Activated CD4-positive, alpha-beta T cell treated with anti-CD3 and anti-CD28 coated beads for 36 hours (primary cell): Measurements from ENCODE around the gene SHLD1. TPM values are rescaled to one million over a fixed set of nuclear protein-coding genes. Genes with fewer than 3 reads are reported as not detected.
A peak's percentile ranks its signal among the peaks of the same experiment; 100 is the strongest.

Experiments
- ATAC-seq: fragments of 200-7000 bp; cut with Tn5 transposase; one replicate; pipeline ENCODE4 v1.10.0; 2021; ENCODE audit warnings: mild to moderate bottlenecking, moderate library complexity
- CTCF ChIA-PET: fragments of 350-600 bp; sonication (Branson Sonifier 250); formaldehyde crosslinking; loops from one replicate; lab custom pipeline; 2021; ENCODE audit warnings: antibody characterized with exemption; lab: Charles Lee
- POLR2A ChIA-PET: fragments of 350-600 bp; sonication (Branson Sonifier 250); formaldehyde crosslinking; loops from one replicate; lab custom pipeline; 2021; ENCODE audit warnings: antibody characterized with exemption, inconsistent platforms; lab: Charles Lee
- DNase-seq: peaks from one replicate; pipeline ENCODE4 v3.0.0-alpha.2; 2020
- H3K27ac Mint-ChIP-seq: one replicate; pipeline ENCODE4 v1.8.0; 2021; ENCODE audit warnings: mixed read lengths
- H3K27me3 Mint-ChIP-seq: one replicate; pipeline ENCODE4 v1.8.0; 2021; ENCODE audit warnings: mixed read lengths
- H3K36me3 Mint-ChIP-seq: one replicate; pipeline ENCODE4 v1.8.0; 2021; ENCODE audit warnings: low read depth, mixed read lengths
- H3K4me1 Mint-ChIP-seq: one replicate; pipeline ENCODE4 v1.8.0; 2021; ENCODE audit warnings: mixed read lengths
- H3K4me3 Mint-ChIP-seq: one replicate; pipeline ENCODE4 v1.8.0; 2021; ENCODE audit warnings: mild to moderate bottlenecking, moderate library complexity, mixed read lengths
- H3K9me3 Mint-ChIP-seq: one replicate; pipeline ENCODE4 v1.8.0; 2021; ENCODE audit warnings: low read depth, mixed read lengths
- intact Hi-C, 2 experiments: fragments of 100-400 bp; cut with DNase I in 1 of 2; cut with micrococcal nuclease in 1 of 2; formaldehyde crosslinking; loops; one replicate each; pipeline versions ENCODE4 v1.14.2 to v1.15.1; 2022 to 2024; cut with DNase I, micrococcal nuclease
- total RNA-seq, 2 experiments: library from RNA; stranded (reverse); gene quantifications; one replicate each; pipeline ENCODE4 v1.2.3, GENCODE V29; 2021

The SHLD1 gene
- total RNA-seq, 2 experiments from 2014 or later = 10.4 to 10.5 TPM

DNA sequence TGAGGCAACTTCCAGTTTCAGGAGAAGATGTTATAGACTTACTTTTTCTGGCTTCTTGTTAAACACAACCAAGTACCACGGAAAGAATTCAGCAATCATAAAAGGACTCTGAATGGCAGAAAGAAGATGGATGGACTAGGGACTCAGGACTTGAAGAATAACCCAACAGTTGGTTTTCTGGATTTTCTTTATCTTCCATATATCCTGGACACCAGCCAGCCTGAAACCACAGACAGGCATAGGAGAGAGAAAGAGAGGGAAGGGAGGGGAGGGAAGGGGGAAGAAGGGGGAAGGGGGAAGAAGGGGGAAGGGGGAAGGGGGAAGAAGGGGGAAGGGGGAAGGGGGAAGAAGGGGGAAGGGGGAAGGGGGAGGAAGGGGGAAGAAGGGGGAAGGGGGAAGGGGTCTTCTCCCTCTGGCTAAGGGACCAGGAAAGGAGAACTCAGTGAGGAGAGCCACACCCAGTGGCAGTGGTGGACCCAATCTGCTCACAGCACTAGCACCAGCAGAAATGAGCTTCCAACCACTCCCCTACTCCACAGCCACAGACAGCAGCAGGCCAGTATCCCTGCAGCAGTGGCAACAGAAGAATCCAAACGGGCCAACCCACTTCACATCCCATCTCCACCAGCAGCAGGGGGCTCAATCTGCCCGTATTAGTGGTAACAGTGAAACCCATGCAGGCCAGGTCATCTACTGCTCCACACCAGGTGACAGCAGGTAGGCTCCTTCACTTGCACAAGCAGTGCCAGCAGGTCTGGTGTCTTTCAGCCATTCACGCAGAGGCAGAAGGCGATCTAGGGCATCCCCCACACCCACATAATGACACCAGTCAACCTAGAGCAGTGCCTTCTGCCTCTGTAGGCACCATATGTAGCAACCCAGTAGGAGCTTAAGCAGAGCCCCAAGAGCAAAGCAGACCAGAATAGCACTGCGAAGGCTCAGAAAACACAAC is 121.5 kb downstream of the SHLD1 start:
- CTCF ChIA-PET = no interaction called here
- ATAC-seq = no peak

DNA sequence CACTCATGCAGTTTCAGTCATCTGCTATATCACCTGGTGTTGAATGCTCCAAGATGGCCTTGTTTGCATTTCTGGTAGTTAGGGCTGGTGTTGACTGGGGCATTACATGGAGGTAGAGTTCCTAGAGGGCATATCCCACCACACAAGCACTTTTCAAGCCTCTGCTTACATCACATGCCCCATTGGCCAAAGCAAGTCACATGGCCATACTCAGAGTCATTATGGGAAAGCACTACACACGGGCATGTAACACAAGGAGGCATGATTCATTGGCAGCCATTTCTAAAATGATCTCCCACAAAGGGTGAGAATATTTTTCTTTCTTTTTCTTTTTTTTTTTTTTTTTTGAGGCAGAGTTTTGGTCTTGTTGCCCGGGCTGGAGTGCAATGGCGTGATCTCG is 126.9 kb downstream of the SHLD1 start:
- POLR2A ChIA-PET = no interaction called here
- Mint-ChIP-seq H3K4me1 (peaks cover 4% of the 10 kb centered on the region), H3K27me3 (peaks cover 4% of the 10 kb centered on the region), H3K27ac (no peak overlapping the region), H3K9me3 (peaks cover 5% of the 10 kb centered on the region), H3K4me3 (no peak overlapping the region), H3K36me3 (no peaks in the 10 kb centered on the region)
- peak; percentile 51 for ATAC-seq
- no peak for DNase-seq
- intact Hi-C loops = no loop called here
- CTCF ChIA-PET = no interaction called here

More for the DNA sequence above, 121.5 kb downstream of the SHLD1 start:
- Mint-ChIP-seq H3K9me3 (peaks cover 5% of the 10 kb centered on the region), H3K4me3 (no peak overlapping the region), H3K27me3 (no peaks in the 10 kb centered on the region), H3K4me1 (no peaks in the 10 kb centered on the region), H3K27ac (no peak overlapping the region), H3K36me3 (no peaks in the 10 kb centered on the region)
- POLR2A ChIA-PET = no interaction called here
- no peak for DNase-seq
- intact Hi-C loops = no loop called here

DNA sequence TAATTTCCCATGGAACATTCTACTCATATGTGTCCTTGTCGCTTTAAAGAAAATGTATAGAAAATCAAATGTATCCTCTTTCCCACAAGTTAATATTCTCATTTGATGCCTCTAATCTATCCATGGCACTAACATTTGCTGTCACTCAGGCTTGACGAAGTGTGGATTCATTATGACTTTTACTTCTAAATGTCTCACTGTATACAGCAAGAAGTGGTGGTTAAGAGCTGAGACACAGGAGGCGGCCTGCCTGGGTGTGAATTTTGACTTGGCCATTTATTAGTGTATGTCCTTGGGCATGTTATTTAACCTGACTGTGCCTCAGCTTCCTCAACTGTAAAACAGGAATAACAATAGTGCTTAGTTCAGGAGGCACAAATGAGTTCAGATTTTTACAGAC is 130.1 kb downstream of the SHLD1 start:
- ChIA-PET POLR2A (no interaction called here), CTCF (no interaction called here)
- no peak overlapping the region for H3K27ac Mint-ChIP-seq
- H3K4me1 Mint-ChIP-seq = peaks cover 4% of the 10 kb centered on the region
- peaks cover 4% of the 10 kb centered on the region for H3K27me3 Mint-ChIP-seq
- no peak for ATAC-seq
- no peak for DNase-seq
- H3K4me3 Mint-ChIP-seq = no peak overlapping the region
- intact Hi-C loops = no loop called here
- no peaks in the 10 kb centered on the region for H3K36me3 Mint-ChIP-seq
- peaks cover 5% of the 10 kb centered on the region for H3K9me3 Mint-ChIP-seq

DNA sequence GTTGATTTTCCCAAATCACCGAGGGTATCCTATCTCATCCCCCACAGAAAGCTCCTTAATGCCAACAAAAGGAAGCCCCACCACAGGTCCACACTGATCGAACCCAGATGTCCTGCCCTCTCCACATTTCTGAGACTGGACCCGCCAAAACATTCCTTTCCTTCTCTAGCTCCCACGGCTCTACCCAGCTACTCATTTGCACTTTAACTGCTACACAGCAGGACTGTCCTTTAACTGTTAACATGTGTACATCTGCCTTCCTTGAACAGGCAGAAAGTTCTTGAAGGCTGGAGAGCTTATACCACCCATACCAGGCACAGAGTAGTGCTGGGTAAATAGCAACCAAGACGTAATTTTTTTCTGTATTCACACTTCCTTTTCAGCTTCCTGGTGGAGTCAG is 131.5 kb downstream of the SHLD1 start:
- Mint-ChIP-seq H3K4me3 (no peak overlapping the region), H3K4me1 (peaks cover 4% of the 10 kb centered on the region), H3K27me3 (peaks cover 4% of the 10 kb centered on the region), H3K36me3 (no peaks in the 10 kb centered on the region), H3K27ac (no peak overlapping the region), H3K9me3 (no peaks in the 10 kb centered on the region)
- DNase-seq (no peak), ATAC-seq (no peak)
- POLR2A ChIA-PET = no interaction called here
- intact Hi-C loops = no loop called here
- CTCF ChIA-PET = interaction anchor here (0.8 kb wide), 1 partner anchor 438 kb away, joined by 3 read pairs; no protein-coding TSS in a partner anchor

DNA sequence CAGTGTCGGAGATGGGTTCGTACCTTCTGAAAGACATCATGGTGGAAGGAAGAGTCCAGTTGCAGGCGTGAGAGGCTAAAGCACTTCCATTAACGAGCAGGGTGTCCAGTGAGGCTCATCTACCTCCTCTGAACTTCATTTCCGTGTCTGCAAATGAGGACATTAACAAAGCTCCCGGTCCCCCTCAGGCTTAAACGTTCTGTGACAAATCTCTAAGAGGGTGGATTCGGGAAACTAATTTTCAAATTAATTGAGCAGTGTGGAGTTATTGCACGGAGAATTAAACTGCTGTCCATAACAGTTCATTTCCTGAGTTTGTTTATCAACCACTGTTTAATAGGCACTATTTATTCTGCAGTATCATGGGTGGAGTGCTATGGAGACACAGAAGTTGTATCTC is 132.0 kb downstream of the SHLD1 start:
- ATAC-seq (no peak), DNase-seq (no peak)
- Mint-ChIP-seq H3K36me3 (no peaks in the 10 kb centered on the region), H3K4me3 (no peak overlapping the region), H3K4me1 (peaks cover 4% of the 10 kb centered on the region), H3K27me3 (peaks cover 4% of the 10 kb centered on the region), H3K27ac (no peak overlapping the region), H3K9me3 (no peaks in the 10 kb centered on the region)
- ChIA-PET POLR2A (no interaction called here), CTCF (interaction anchor here (0.8 kb wide), 1 partner anchor 438 kb away, joined by 3 read pairs; no protein-coding TSS in a partner anchor)
- intact Hi-C loops = no loop called here

GRCh38 chr20:5884465-5885335 is 134.5 kb downstream of the SHLD1 start:
- no peak overlapping the region for H3K4me3 Mint-ChIP-seq
- intact Hi-C loops = no loop called here
- ATAC-seq (no peak), DNase-seq (no peak)
- POLR2A ChIA-PET = no interaction called here
- H3K4me1 Mint-ChIP-seq = peaks cover 4% of the 10 kb centered on the region
- H3K27me3 Mint-ChIP-seq = peaks cover 4% of the 10 kb centered on the region
- no peaks in the 10 kb centered on the region for H3K9me3 Mint-ChIP-seq
- CTCF ChIA-PET = no interaction called here
- no peak overlapping the region for H3K27ac Mint-ChIP-seq
- H3K36me3 Mint-ChIP-seq = no peaks in the 10 kb centered on the region

- Mint-ChIP-seq H3K4me3 (no peak overlapping the region), H3K4me1 (peaks cover 4% of the 10 kb centered on the region), H3K9me3 (no peaks in the 10 kb centered on the region), H3K27ac (no peak overlapping the region), H3K36me3 (no peaks in the 10 kb centered on the region), H3K27me3 (peaks cover 4% of the 10 kb centered on the region)
- intact Hi-C loops = no loop called here
- DNase-seq = no peak
- ChIA-PET POLR2A (no interaction called here), CTCF (no interaction called here)
- ATAC-seq = no peak
Observed at GRCh38 chr20:5885866-5886265, 135.7 kb downstream of the SHLD1 start.

DNA sequence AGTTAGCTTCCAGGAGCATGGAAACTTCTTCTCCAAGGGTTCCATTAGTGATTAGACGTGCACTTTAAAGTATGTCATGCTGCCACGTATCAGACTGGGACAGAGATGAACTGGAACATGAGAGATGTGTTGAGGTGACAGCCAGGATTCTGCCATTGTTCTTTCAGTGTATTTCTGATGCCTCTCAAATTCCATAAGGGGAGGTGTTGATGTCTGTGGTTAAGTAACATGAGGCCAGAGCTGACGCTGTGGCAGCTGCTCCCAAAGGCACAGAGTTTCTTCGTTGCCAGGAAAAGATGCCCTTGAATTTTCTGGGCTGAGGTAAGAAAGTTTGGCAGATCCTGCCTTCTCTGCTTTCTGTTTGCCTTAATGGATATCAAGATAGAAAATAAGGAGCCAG is 136.6 kb downstream of the SHLD1 start:
- Mint-ChIP-seq H3K27me3 (no peaks in the 10 kb centered on the region), H3K27ac (no peak overlapping the region), H3K4me3 (no peak overlapping the region), H3K36me3 (no peaks in the 10 kb centered on the region), H3K9me3 (no peaks in the 10 kb centered on the region), H3K4me1 (peaks cover 3% of the 10 kb centered on the region)
- no peak for DNase-seq
- ChIA-PET CTCF (no interaction called here), POLR2A (no interaction called here)
- intact Hi-C loops = no loop called here
- no peak for ATAC-seq

DNA sequence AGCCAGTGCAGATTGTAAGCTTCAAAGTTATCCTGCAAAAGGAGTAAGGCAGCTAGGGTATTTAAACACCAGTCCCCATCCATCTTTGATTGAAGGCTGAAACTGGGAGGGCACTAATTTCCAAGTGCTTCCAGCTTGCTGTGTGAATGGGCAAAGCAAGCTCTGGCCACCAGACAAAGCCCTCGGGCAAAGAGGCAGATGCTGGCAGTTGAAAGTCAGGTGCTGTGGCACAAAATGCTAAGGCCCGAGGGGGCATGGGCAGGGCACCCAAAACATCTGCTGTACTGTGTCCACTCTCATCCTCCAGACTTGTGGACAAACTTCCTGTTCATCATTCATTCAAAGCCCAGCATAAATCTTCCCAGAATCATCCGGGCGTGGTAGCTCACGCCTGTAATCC is 137.2 kb downstream of the SHLD1 start:
- H3K36me3 Mint-ChIP-seq = no peaks in the 10 kb centered on the region
- no peaks in the 10 kb centered on the region for H3K4me1 Mint-ChIP-seq
- intact Hi-C loops = no loop called here
- DNase-seq (no peak), ATAC-seq (no peak)
- H3K4me3 Mint-ChIP-seq = no peak overlapping the region
- H3K27me3 Mint-ChIP-seq = no peaks in the 10 kb centered on the region
- ChIA-PET POLR2A (no interaction called here), CTCF (no interaction called here)
- H3K9me3 Mint-ChIP-seq = no peaks in the 10 kb centered on the region
- H3K27ac Mint-ChIP-seq = no peak overlapping the region

GRCh38 chr20:5888041-5888440 is 137.8 kb downstream of the SHLD1 start:
- Mint-ChIP-seq H3K27me3 (no peaks in the 10 kb centered on the region), H3K4me3 (no peak overlapping the region), H3K36me3 (no peaks in the 10 kb centered on the region), H3K9me3 (no peaks in the 10 kb centered on the region), H3K4me1 (no peaks in the 10 kb centered on the region), H3K27ac (no peak overlapping the region)
- CTCF ChIA-PET = no interaction called here
- intact Hi-C loops = no loop called here
- POLR2A ChIA-PET = no interaction called here
- DNase-seq = no peak
- no peak for ATAC-seq

- no peak for DNase-seq
- Mint-ChIP-seq H3K9me3 (no peaks in the 10 kb centered on the region), H3K4me1 (no peaks in the 10 kb centered on the region), H3K27me3 (peaks cover 3% of the 10 kb centered on the region), H3K4me3 (no peak overlapping the region), H3K27ac (no peak overlapping the region), H3K36me3 (no peaks in the 10 kb centered on the region)
- intact Hi-C loops = no loop called here
- ChIA-PET CTCF (no interaction called here), POLR2A (interaction anchor here (0.7 kb wide), 1 partner anchor 56 kb away, joined by 3 read pairs; no protein-coding TSS in a partner anchor)
- no peak for ATAC-seq
Observed at GRCh38 chr20:5890773-5891441, 140.7 kb downstream of the SHLD1 start.
